ENCODE results near the gene CLDN9. TPM values are rescaled to one million over a fixed set of nuclear protein-coding genes. Genes with fewer than 3 reads are reported as not detected.

Gene CLDN9
- total RNA-seq, 2 donors from 2014 or later = 0.40 to 0.42 TPM

DNA sequence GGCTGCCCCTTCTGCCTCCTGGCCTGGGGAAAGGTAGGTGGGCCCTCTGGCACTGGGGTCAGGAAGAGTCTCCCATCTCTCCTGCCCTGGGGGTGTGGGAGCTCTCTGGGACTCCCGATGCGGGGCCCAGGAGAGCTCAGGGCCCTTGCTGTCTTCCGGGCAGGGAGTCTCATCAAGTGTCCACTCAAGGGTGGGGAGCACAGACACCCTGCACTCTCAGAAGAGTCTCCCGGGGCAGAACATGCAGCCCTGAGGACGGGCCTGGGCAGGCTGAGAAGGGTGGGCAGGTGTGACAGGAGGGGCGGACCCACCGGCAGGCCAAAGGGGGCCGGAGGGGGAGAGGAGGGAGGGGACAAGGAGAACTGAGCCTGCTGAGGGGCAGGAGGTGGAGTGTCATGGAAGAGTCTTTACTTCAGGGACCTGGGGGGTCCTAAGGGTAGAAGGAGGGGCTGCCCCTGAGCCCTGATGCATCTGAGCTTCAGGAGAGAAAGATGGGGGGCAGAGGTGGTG, 24.1 kb upstream of the CLDN9 start:
- intact Hi-C loops (cut with DNase I, micrococcal nuclease) = no loop called here
- ATAC-seq = no peak

DNA sequence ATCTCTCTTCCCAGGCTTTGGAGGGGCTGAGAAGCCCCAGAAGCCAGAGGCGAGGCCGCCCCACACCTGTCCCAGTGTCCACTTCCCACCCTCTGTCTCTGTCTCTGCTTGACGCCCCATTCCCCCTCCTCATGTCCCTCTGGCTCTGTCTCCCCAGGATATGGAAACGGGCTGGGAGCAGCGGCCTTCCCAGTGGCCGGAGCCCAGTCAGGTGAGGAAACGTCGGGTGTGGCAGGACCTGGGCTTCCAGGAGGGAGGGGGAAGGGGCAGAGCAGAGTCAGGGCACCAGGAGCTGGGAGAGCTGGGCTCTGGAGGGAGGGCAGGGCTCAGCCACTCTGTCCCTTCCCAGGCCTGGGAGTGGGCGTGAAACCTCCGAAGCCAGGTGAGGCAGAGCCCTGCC, 21.8 kb upstream of the CLDN9 start:
- DNase-seq (no peak), ATAC-seq (peak; percentile 77)
- intact Hi-C loops (cut with DNase I, micrococcal nuclease) = no loop called here

More for the DNA sequence above, 24.1 kb upstream of the CLDN9 start:
- DNase-seq = no peak

GRCh38 chr16:2991566-2992261, 21.0 kb upstream of the CLDN9 start:
- DNase-seq (no peak), ATAC-seq (peak; percentile 73)
- intact Hi-C loops (cut with DNase I, micrococcal nuclease) = no loop called here

DNA sequence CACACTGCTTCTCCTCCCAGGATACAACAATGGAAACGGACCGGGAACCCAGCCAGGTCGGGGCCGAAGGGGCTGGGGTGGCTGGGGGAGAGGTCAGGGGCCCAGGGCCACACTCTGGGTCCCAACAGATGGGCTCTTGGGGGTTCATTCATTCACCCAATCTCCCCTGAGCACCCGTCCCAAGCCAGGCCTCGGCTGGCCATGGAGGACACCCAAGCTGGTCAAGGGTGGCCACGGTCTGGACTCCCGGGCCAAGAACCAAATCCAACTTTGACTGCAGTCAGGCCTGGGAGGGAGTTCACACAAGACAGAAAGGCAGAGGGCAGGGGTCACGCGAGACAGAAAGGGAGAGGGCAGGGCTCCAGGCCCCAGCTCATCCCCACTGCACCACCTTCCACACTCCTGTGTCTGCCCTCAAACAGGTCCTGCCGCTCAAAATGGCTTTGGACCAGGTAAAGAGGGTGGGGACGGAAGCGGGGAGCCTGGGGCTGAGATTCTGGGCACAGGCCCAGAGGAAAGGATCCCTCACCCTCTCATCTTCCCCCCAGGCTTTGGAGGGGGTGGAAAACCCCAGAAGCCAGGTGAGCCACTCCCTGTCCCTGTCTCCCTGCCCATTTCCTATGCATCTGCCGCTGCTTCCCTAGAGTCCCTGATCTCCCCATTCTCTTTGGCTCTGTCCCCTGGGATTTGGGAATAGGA, 20.2 kb upstream of the CLDN9 start:
- intact Hi-C loops (cut with DNase I, micrococcal nuclease) = no loop called here
- ATAC-seq = no peak
- no peak for DNase-seq

DNA sequence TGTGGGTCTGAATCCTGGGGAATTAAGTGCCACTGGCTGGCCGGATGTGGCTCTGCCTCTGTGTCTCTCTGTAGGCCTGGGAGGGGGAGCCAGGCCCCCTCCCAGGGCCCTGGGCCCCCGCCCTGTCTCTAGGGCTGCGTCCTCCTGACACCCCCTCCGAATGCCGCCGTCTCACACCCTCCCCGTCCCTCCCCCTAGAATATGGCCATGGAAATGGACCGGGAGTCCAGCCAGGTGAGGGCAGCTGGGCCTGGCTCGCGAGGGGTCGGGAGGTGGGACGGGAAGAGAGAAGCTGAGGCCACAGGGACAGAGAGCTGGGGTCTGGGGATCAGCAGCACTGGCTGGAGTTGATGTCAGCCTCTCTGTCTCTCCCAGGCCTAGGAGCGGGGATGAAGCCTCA, 16.4 kb upstream of the CLDN9 start:
- intact Hi-C loops (cut with DNase I, micrococcal nuclease) = no loop called here
- DNase-seq (no peak), ATAC-seq (no peak)

DNA sequence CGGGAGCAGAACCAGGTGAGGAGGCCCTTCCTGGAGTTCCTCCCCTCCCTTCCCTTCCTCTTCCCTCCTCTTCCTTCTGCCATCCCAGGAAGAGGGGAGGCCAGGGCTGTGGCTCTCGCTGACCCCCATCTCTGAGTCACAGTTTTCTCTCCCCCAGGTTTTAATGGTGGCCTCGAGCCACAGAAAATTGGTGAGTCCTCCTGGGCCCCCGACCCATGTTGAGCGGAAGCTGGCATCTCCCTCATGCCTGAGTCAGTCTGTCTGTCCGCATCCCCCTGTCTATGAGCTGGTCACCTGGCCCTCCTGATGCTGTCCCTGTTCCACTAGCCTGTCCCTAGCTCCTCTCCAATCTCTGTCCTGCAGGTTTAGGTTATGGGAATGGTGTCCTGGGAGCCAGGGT, 12.8 kb upstream of the CLDN9 start:
- intact Hi-C loops (cut with DNase I, micrococcal nuclease) = no loop called here

DNA sequence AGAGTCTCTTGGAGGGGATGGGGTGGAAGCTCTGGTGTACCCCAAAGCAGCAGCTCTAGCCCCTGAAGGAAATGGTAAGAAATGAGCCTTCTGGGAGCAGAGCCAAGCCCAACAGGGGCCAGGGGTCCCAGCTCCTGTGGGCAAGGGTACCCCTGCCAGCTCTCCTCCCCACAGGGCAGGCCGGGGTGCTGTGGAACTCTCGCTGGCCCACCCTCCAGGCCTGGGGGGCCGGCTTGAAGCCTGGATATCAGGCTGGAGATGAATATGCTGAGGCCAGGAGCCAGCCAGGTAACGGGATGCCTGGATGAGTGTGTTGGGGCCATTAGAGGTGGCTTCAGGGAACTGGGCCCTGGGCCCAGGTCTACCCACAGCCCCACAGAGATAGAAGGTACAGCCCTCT, 12.2 kb upstream of the CLDN9 start:
- ATAC-seq (no peak), DNase-seq (no peak)
- intact Hi-C loops (cut with DNase I, micrococcal nuclease) = no loop called here

More for the DNA sequence above, 12.8 kb upstream of the CLDN9 start:
- DNase-seq (no peak), ATAC-seq (no peak)

DNA sequence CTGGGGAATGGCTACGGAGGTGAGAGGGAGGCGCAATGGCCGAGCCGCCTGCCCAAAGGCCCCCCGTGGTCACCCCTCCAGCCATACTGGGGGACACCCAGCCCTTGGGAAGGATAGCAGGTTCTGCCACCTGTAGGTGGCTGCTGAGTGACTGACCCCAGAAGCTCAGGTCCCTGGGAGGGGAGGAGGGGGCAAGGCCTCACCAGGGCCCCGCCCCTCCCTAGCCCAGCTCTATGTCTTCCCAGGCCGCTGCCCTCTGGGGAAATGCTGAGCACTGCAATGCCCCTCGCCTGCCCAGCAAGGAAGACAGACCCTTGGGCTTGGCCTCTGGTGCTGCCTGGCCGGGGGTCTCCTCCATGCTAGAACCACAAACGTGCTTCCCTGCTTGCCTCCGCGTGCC, 11.4 kb upstream of the CLDN9 start:
- no peak for DNase-seq
- no peak for ATAC-seq
- intact Hi-C loops (cut with DNase I, micrococcal nuclease) = no loop called here

DNA sequence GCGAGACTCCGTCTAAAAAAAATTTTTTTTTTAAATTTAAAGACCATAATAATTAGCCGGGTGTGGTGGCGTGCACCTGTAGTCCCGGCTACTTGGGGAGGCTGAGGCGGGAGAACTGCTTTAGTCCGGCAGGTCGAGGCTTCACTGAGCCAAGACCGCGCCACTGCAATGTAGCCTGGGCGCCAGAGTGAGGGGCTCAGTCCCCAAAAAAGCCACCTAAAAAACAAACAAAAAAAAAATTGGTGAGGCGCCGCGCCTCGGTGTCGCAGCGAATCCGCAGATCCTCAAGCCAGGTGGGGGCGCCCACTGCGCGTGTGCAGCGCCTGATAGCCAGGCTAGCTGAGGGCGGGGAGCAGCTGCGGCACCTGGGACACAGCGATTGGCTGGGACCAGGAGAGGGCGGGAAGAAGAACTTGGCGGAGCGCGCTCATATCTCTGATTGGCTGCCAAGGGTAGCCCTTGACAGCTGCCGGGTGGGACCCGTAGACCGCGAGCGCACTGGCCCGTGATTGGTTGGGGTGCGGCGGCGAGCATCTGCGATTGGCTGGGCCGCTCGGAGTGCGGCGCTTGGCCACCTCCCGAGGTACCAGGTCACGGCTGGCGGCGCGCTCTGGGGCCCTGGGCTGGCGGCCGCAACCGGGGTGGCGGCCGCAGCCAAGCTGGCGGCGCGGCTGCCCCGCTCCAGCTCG, 9.0 kb upstream of the CLDN9 start:
- intact Hi-C loops (cut with DNase I, micrococcal nuclease) = no loop called here

GRCh38 chr16:3004319-3004718, 8.4 kb upstream of the CLDN9 start:
- no peak for ATAC-seq
- DNase-seq = peak in 1 of 2 donors; percentile 43
- intact Hi-C loops (cut with DNase I, micrococcal nuclease) = no loop called here

More for the DNA sequence above, 9.0 kb upstream of the CLDN9 start:
- ATAC-seq (peak; percentile 72), DNase-seq (peak; percentile 96 to 98)

GRCh38 chr16:3004781-3005284, 7.9 kb upstream of the CLDN9 start:
- ATAC-seq (peak; percentile 11), DNase-seq (peak; percentile 76 to 78)
- intact Hi-C loops (cut with DNase I, micrococcal nuclease) = no loop called here

- intact Hi-C loops (cut with DNase I, micrococcal nuclease) = no loop called here
- ATAC-seq (peak; percentile 64), DNase-seq (peak; percentile 78 to 87)
Observed at GRCh38 chr16:3007059-3007956, 5.4 kb upstream of the CLDN9 start.

- intact Hi-C loops (cut with DNase I, micrococcal nuclease) = no loop called here
- ATAC-seq = no peak
- peak in 1 of 2 donors; percentile 46 for DNase-seq
Observed at GRCh38 chr16:3007957-3008689, 4.6 kb upstream of the CLDN9 start.

- DNase-seq = no peak
- intact Hi-C loops (cut with DNase I, micrococcal nuclease) = no loop called here
- no peak for ATAC-seq
Observed at GRCh38 chr16:3008690-3009037, 4.1 kb upstream of the CLDN9 start.

DNA sequence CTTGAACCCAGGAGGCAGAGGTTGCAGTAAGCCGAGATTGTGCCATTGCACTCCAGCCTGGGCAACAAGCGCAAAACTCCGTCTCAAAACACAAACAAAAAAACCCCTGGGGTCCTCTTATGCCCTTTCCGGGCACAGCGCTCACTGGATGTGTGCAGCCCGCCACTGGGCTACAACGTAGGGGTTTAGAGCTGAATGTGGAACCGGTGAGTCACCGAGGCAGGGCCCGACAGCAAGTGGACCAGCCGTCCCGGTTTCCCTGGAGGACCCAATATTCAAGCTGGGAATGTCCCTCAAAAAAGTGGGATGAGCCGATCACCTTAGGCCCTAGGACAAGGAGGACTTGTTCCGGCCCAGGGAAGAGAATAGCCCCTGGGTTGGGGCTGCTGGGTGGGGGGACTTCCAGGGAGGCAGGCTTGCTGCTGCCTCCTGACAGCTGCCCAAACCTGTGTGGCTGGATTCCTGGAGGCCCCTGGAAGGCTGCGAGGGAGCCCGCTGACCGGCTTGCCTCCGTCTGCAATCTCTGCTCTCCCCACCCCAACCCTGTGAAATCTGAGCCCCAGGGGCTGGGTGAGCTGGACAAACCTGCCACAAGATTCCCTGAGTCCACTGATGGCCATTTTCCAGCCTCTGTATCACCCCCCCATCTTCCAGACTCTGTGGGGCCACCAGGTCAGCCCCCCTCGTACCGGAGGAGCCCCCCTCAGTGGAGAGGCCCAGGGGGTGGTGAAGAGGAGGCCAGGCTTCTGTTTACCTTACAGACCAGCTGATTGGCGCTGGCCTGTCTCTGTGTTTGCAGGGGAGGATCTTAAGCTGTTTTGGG, 2.9 kb upstream of the CLDN9 start:
- DNase-seq (peak in 1 of 2 donors; percentile 39), ATAC-seq (no peak)
- intact Hi-C loops (cut with DNase I, micrococcal nuclease) = no loop called here

DNA sequence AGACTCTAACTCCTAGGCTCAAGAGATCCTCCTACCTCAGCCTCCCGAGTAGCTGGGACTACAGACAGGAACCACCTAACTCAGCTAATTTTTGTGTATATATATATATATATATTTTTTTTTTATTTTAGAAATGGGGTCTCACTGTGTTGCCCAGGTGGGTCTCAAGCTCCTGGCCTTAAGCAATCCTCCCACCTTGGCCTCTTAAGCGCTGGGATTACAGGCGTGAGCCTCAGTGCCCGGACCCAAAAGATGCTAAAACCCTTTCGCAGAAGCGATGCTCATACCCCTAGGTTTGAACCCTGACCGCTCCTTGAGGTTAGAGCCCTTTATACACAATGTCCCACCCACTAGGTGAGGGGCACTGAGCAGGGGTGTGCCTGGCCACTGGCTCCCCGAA, 2.2 kb upstream of the CLDN9 start:
- intact Hi-C loops (cut with DNase I, micrococcal nuclease) = no loop called here
- ATAC-seq (no peak), DNase-seq (no peak)

- ATAC-seq (no peak), DNase-seq (no peak)
- intact Hi-C loops (cut with DNase I, micrococcal nuclease) = no loop called here
Observed at GRCh38 chr16:3012246-3012645, 477 bp upstream of the CLDN9 start.
